Activated CD8-positive, alpha-beta T cell treated with anti-CD3 and anti-CD28 coated beads for 36 hours (primary cell): ENCODE results near the gene WDR64. TPM values are rescaled to one million over a fixed set of nuclear protein-coding genes. Genes with fewer than 3 reads are reported as not detected.

ENCODE experiments used
- ATAC-seq: fragments of 200-7000 bp; cut with Tn5 transposase; one replicate; pipeline ENCODE4 v1.10.0; 2021; ENCODE audit warnings: mild to moderate bottlenecking, moderate library complexity
- CTCF ChIA-PET: fragments of 350-600 bp; sonication (Branson Sonifier 250); formaldehyde crosslinking; loops from one replicate; lab custom pipeline; 2021; ENCODE audit warnings: antibody characterized with exemption; lab: Charles Lee
- POLR2A ChIA-PET: fragments of 350-600 bp; sonication (Branson Sonifier 250); formaldehyde crosslinking; loops from one replicate; lab custom pipeline; 2021; ENCODE audit warnings: antibody characterized with exemption; lab: Charles Lee
- DNase-seq: peaks from one replicate; pipeline ENCODE4 v3.0.0-alpha.2; 2020
- H3K27ac Mint-ChIP-seq: one replicate; pipeline ENCODE4 v1.8.0; 2021; ENCODE audit warnings: mild to moderate bottlenecking, mixed read lengths
- H3K27me3 Mint-ChIP-seq: one replicate; pipeline ENCODE4 v1.8.0; 2021; ENCODE audit warnings: mixed read lengths
- H3K36me3 Mint-ChIP-seq: one replicate; pipeline ENCODE4 v1.8.0; 2021; ENCODE audit warnings: low read depth, mixed read lengths
- H3K4me1 Mint-ChIP-seq: one replicate; pipeline ENCODE4 v1.8.0; 2021; ENCODE audit warnings: low read depth, mixed read lengths
- H3K4me3 Mint-ChIP-seq: one replicate; pipeline ENCODE4 v1.8.0; 2021; ENCODE audit warnings: mild to moderate bottlenecking, moderate library complexity, mixed read lengths
- H3K9me3 Mint-ChIP-seq: one replicate; pipeline ENCODE4 v1.8.0; 2021; ENCODE audit warnings: mixed read lengths
- intact Hi-C: fragments of 100-400 bp; cut with micrococcal nuclease; formaldehyde crosslinking; loops from one replicate; pipeline ENCODE4 v1.10.0; 2022
- total RNA-seq, 2 experiments: library from RNA; stranded (reverse); gene quantifications; one replicate each; pipeline ENCODE4 v1.2.3, GENCODE V29; 2021
- TF ChIP-seq, protein P1 (sequence below): fragments of 200-600 bp; IDR thresholded peaks from one replicate; pipeline ENCODE4 v1.8.0; 2022; ENCODE audit warnings: antibody characterized with exemption, mild to moderate bottlenecking

Gene WDR64
- total RNA-seq, 2 experiments from 2014 or later: not detected

DNA sequence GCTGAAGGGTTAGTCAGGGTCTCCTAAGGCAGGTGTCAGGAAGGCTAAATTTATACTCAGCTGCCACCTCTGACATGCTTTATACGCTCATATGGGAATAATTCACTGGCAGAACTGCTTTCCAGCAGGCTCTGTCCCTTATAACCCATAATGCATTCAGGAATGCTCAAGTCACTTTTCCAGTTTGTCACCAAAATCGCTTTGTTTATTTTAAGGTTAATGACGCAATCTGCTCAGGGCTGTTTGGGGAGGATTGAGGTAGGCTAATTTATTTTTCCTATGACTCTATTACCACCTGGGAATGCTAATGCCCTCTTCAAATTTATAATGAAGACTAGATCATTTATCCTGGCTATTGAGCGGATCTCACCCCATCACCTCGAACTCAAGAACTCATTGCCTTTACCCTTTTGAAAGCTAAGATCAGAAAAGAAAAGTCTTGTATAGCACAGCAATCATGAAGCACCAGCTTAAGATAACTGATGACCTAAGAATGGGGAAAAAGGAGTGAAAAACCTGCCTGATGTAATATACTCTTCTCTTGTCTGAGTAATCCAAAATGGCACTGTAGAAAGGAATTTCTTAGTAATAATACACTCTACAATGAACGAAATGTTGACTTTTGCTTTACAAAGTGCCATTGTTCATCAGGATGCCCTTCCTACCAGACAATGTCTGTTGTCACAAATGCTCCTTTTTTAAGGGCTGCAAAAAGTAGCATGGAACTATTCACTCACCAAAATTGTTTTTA is 98.0 kb downstream of the WDR64 start:
- intact Hi-C loops: no loop called here
- no peak for DNase-seq

DNA sequence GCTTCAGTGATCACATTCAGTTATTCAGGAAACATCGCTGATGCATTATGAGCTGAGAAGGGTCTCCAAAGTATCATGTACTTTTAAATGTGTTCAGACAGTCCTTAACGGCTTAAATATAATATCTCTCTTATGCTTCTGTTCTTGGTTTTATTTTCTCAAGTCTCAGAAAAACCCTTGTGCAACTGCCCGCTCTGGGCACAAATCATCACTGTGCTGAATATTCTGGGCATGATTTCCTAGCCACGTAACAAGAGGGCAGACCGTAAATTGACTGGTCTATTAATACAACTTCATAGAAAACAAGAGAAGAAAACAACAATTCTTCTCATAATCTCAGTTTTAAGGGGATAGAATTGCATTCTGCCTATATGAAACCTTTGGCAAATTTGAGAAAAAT is 99.4 kb downstream of the WDR64 start:
- DNase-seq (no peak), ATAC-seq (no peak)
- CTCF ChIA-PET: no interaction called here
- Mint-ChIP-seq H3K4me3 (no peak overlapping the region), H3K27ac (no peak overlapping the region), H3K27me3 (no peaks in the 10 kb centered on the region), H3K9me3 (no peaks in the 10 kb centered on the region), H3K4me1 (no peaks in the 10 kb centered on the region), H3K36me3 (no peaks in the 10 kb centered on the region)
- intact Hi-C loops: no loop called here
- POLR2A ChIA-PET: no interaction called here
- TF ChIP-seq, protein P1, sequence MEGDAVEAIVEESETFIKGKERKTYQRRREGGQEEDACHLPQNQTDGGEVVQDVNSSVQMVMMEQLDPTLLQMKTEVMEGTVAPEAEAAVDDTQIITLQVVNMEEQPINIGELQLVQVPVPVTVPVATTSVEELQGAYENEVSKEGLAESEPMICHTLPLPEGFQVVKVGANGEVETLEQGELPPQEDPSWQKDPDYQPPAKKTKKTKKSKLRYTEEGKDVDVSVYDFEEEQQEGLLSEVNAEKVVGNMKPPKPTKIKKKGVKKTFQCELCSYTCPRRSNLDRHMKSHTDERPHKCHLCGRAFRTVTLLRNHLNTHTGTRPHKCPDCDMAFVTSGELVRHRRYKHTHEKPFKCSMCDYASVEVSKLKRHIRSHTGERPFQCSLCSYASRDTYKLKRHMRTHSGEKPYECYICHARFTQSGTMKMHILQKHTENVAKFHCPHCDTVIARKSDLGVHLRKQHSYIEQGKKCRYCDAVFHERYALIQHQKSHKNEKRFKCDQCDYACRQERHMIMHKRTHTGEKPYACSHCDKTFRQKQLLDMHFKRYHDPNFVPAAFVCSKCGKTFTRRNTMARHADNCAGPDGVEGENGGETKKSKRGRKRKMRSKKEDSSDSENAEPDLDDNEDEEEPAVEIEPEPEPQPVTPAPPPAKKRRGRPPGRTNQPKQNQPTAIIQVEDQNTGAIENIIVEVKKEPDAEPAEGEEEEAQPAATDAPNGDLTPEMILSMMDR: no peak

More for the DNA sequence above, 98.0 kb downstream of the WDR64 start:
- H3K4me3 Mint-ChIP-seq: no peak overlapping the region
- H3K27me3 Mint-ChIP-seq: peaks cover 2% of the 10 kb centered on the region
- no peaks in the 10 kb centered on the region for H3K9me3 Mint-ChIP-seq
- CTCF ChIA-PET: no interaction called here
- TF ChIP-seq, protein P1: no peak
- H3K4me1 Mint-ChIP-seq: no peaks in the 10 kb centered on the region
- POLR2A ChIA-PET: no interaction called here
- H3K27ac Mint-ChIP-seq: no peak overlapping the region
- ATAC-seq: no peak
- H3K36me3 Mint-ChIP-seq: no peaks in the 10 kb centered on the region

DNA sequence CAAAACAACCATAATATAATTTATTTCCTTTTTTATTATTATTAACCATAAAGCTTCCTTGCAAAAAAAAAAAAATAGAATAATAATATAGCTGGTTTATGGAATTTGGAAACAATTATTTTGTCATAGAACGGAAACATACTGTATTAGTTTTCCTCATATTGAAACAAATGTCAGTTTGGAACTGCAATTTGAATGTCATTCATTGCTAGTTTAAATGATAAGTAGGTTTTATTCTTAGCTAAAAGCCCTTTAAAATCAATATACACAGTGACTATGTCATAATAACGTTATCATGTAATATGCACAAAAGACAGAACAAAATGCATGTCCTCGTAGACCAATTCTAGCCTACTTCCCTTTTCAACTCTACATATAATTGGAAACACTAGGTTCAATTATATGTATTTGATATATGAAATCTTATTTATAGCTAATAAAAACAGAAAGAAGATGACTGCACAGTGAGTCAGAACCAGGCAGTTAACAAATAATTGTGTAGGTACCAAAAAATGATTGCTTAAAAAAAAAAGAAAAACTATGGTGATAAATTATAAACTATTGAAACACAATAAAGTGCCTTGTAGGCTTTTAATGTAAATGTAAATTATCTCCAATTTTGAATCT is 110.7 kb downstream of the WDR64 start:
- Mint-ChIP-seq H3K36me3 (no peaks in the 10 kb centered on the region), H3K4me3 (no peak overlapping the region), H3K9me3 (no peaks in the 10 kb centered on the region), H3K27me3 (no peaks in the 10 kb centered on the region), H3K27ac (no peak overlapping the region), H3K4me1 (no peaks in the 10 kb centered on the region)
- DNase-seq (no peak), ATAC-seq (no peak)
- TF ChIP-seq, protein P1: no peak
- intact Hi-C loops: no loop called here
- ChIA-PET POLR2A (no interaction called here), CTCF (no interaction called here)

DNA sequence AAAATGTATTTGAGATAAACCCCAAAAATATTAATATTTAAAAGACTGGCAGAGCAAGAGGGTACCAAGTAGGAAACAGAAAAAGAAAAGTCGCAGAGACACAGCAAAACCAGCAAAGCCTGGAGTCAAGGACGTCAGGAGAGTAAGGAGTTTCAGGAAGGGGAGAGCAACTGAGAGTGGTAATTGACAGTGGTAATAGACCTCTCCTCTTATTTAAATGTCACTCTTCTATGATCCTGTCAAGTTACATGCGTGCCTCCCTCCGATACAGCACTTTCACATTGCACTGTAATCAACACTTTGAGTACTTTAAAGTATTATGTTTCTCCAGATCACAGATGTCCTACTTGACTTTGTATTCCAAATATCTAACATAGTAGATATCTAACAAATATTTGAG is 113.3 kb downstream of the WDR64 start:
- DNase-seq (no peak), ATAC-seq (no peak)
- ChIA-PET CTCF (no interaction called here), POLR2A (no interaction called here)
- no peaks in the 10 kb centered on the region for H3K36me3 Mint-ChIP-seq
- intact Hi-C loops: no loop called here
- H3K27ac Mint-ChIP-seq: no peak overlapping the region
- H3K4me3 Mint-ChIP-seq: no peak overlapping the region
- H3K4me1 Mint-ChIP-seq: peaks cover 9% of the 10 kb centered on the region
- TF ChIP-seq, protein P1: no peak
- H3K27me3 Mint-ChIP-seq: no peaks in the 10 kb centered on the region
- no peaks in the 10 kb centered on the region for H3K9me3 Mint-ChIP-seq

DNA sequence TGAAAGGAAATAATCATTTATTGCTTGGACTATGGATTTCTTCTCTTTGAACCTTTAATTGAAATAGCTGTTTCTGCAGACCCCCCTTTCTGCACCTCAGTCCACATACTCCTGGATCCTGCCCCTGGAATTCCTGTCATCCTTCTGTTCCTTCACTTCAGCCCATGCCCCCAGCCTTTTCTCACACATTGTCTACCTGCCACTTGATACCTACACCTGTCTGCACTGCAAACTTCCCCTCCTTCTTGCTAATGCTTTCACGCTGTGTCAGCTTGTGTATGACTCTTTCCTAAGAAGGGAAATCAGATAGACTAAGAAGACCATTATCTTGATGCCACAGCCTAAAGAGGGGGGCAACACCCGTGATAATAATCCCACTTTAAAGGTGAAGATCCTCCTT is 115.7 kb downstream of the WDR64 start:
- H3K9me3 Mint-ChIP-seq: no peaks in the 10 kb centered on the region
- no peak for DNase-seq
- no peak overlapping the region for H3K27ac Mint-ChIP-seq
- TF ChIP-seq, protein P1: no peak
- CTCF ChIA-PET: no interaction called here
- POLR2A ChIA-PET: no interaction called here
- no peaks in the 10 kb centered on the region for H3K36me3 Mint-ChIP-seq
- intact Hi-C loops: no loop called here
- H3K4me1 Mint-ChIP-seq: peaks cover 11% of the 10 kb centered on the region
- no peaks in the 10 kb centered on the region for H3K27me3 Mint-ChIP-seq
- ATAC-seq: no peak
- no peak overlapping the region for H3K4me3 Mint-ChIP-seq
